GM10847 (cell line): ENCODE data around the gene FKBP14.
A peak's percentile ranks its signal among the peaks of the same experiment; 100 is the strongest.

ENCODE experiments used
- POLR2A ChIP-seq: IDR thresholded peaks from 2 replicates; pipeline ENCODE4 v1.6.1; 2011; ENCODE audit not compliant: insufficient read length; ENCODE audit errors: extremely low read depth

The FKBP14 gene

DNA sequence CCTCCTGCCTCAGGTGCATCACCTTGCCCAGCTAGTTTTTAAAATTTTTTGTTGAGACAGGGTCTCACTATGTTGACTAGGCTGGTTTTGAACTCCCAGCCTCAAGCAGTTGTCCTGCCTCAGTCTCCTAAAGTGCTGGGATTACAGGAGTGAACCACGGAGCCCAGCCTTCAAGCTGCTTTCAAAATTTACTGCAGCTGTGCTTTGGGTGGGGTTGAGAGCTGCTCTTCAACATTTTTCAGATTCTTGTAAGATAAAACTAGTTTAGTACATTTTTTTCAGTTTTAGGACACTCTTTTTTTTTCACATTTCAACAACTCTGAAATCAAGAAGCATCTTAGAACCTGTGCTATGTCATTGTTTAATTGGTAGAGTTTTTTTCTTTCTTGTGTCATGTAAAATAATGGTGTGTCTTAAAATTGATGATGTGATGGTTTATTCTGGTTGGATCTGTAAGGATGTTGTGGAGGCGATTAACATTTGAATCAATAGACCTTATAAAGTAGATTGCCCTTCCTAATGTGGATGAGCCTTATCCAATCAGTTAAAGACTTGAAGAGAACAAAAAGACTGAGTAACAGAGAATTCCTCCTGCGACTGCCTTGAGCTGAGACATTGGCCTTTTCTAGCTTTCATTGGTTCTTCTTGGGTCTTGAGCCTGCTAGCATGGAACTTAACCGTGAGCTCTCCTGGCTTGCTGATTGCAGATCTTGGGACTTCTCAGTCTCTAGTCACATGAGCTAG is 15.2 kb upstream of the FKBP14 start:
- TF ChIP-seq POLR2A: no peak

DNA sequence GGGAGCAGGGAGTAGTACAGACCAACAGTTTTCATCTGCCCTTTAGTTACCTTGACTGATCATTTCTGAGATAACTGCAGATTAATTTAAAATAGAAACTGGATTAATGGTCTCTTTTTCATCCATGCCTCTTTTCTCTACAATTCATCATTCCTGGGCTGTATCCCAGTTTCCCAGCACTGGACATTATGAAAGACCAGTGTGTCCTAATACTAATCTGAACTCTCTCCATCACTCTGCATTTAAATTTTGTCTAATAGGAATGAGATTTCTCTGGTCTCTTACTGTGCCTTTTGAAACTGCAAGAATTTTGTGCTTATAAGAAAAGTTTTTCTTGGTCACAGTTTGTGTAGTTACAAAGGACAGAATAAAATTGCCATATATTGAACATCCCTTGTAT is 14.4 kb upstream of the FKBP14 start:
- no peak for TF ChIP-seq POLR2A

DNA sequence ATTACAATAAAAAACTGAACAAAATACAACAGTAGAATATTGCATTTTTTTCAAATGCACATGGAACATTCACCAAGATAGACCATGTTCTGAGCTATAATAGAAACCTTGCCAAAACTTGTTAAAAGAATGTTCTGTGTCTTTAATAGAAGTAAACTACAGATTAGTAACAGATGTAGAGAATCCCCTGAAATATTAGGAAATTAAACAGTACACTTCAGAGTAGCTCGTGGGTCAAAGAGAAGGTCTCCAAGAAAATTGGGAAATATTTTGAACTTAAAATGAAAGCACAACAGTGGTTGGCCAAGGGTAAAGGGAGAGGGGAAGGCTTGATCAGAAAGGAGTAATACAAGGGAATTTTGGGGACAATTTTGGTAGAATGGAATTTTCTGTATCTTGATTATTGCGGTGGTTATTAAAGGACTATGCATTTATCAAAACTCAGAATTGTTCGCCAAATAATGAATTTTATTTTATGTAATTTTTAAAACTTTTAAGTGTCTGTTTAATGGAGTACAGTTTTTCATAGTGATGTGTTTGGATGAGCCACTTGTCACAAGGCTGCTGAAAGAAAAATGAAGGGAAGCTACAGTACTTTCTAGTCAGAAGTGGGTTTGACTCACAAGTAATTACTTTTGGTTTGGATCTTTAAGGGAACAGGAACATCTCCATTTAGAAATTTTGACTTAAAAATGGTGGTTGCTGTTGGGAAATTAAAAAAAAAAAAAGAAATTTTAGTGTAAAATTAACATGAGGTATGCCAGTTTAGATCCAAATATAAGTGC is 11.9 kb upstream of the FKBP14 start:
- TF ChIP-seq POLR2A: no peak

DNA sequence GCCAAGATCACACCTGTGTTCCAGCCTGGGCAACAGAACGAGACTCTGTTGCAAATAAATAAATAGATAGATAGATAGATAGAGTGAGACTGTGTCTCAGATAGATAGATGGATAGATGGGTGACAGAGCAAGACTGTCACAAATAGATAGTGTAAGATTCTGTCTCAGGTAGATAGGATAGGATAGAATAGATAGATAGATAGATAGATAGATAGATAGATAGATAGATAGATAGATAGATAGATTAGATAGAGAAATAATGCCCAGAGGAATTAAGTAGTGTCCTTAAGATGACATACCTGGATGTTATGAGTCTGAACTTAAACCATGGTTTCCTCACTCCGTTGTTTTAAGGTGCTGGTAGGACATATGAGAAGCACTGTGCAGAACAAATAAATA is 9.7 kb upstream of the FKBP14 start:
- TF ChIP-seq POLR2A: no peak

DNA sequence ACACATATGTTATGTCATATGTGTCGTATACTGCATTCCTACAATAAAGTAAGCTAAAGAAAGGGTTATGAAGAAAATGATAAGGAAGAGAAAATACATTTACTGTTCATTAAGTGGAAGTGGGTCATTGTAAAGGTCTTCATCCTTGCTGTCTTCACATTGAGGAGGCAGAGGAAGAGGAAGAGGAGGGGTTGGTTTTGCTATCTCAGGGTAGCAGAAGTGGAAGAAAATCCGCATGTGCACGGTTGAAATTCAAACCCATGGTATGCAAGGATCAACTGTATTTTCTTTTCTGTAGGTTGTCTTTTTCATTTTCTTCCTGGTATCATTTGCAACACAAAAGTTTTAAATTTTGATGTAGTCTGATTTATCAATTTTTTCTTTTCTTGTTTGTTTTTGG is 8.0 kb upstream of the FKBP14 start:
- no peak for TF ChIP-seq POLR2A

DNA sequence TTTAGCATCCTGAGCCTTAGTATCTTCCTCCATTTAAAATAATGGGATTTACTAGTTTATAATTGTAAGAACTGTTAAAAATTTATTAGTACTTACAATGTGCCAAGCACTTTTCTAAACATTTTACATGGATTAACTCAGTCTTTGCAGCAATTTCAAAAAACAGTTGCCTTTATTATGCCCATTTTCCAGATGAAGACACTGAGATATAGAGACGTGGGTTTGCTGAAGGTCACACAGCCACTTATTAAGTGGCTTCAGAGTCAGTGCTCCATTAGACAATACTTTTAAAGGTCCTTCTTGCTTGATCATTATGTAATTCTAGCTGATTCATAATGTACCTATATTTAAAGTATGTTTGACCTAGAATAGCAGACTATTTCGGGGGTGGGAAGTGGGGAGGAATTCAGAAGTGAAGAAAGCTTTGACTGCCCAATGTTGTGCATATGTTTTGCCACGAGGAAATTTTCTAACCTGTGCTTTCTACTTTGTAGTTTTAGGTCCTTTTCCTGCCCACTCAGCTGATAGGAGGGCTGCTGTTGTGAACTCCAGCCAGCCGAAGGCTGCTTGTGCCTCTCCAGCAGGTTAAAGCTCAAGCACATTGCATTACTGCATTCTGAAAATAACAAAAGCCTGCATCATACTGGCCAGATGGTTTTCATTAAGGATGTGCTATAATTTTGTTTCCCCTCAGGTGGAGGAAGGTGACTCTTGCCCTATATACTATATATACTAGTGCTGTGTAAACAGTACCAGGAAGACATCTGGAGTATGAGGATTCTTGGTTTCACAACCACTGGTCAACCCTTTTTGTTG is 6.0 kb upstream of the FKBP14 start:
- no peak for TF ChIP-seq POLR2A

DNA sequence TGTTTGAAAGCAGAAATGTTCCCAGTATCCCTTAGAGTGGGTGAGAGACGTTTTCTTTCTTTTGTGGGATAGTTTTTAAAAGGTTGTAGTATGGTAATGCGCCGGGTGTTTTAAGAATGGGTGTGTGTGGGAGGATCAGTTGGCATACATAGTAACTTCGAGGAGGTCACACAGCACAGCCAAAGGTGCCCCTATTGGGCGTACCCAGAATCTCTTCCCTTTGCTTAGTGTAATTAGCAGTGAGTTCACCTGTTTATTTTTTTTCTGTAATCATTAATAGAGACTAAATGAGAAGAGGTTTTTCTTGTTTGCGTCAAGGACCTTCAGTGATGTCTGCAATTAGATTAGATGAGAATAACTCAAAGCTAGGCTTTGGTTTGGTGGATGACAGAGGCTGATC is 3.2 kb upstream of the FKBP14 start:
- no peak for TF ChIP-seq POLR2A

DNA sequence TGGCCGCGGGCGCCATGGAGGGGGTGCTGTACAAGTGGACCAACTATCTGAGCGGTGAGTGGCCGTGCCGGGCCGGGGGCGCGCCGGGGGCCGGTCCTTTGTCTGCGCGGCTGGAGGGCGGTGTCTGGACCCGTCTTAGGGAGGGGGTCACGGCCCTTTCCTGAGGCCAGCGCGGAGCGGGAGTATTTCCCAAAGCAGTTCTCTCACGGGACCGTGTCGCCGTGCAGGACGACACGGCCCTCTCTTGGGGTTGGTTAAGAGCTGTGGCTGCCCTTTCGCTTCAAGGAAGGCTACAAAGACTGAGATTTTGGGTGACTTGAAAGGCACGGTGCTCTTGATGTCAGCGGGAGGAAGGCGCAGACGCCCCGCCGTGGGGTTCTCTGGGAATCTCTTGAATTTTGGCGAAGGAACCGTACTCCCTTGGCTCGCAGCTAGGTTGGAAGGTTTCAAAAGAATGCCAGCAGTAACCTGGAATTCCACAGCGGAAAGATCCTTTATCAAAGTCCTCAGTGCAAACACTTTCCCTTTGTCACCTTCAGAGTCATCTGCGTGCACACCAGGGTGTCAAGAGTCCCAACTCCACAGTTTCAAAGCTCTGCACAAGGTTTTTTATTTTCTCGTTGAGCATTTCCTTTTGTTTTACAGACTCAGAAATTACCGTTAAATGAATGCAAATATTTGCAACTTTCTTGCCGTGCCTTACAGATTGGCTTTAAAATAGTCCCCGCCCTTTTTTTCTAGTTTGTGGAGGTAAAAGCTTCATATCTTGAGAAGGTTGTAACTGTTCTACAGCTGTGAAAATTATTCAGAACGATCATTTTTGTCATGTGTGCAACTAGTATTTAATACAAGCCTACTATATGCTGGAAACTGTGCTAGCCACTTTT is 2.5 kb upstream of the FKBP14 start:
- TF ChIP-seq POLR2A: no peak

DNA sequence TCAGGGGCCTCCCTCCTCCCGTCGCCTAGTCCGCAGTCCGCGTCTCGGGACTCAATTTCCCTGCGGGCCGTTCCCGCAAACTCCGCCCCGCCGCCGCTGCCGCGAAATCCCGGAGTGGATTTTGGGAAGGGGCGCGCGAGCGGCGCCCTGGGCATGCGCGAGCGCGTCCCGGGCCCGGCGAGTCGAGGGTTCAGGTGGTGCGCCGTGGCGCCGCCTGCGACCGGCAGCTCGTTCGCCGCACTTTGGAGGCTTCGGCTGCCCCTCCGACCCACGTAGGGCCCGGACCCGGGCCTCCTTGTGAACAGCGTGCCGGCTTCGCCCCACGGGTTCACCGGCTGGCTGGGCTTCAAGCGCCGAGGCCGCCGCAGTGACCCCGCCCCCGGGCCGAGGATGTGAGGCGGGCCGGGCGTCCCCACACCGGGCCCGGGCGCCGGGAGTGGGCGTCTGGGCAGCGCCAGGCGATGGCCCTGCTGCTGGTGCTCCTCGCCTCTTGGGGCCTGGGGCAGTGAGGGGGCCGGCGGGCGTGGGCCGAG is 1.8 kb upstream of the FKBP14 start, which contains the start of gene PLEKHA8:
TSS of gene PLEKHA8 (plus strand) at position 197 of the 533 bp plus-strand sequence. CDS start 351 bp downstream, outside the sequence.
- peak; percentile 51 for TF ChIP-seq POLR2A

DNA sequence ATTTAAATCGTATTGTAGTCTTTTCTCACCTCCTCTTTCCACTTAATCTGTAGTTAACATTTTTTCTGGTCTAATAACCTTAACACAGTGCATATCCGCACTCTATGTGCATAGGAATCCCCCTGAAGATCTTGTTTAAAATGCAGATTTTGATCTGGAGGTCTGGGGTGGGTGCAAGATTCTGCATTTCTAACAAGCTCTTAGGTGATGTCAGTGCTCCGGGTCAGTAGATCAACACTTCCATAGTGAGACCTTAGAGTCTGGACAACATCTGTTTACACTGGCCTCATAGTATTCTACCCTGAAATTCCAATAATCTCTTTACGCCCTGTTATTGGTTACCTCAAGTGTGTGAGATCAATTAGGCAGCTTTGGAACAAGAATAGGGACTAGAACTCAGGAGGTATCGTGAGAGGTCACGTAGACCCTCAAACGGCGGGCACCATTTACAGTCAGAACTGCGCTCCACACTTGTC is 1.3 kb upstream of the FKBP14 start:
- TF ChIP-seq POLR2A: no peak

DNA sequence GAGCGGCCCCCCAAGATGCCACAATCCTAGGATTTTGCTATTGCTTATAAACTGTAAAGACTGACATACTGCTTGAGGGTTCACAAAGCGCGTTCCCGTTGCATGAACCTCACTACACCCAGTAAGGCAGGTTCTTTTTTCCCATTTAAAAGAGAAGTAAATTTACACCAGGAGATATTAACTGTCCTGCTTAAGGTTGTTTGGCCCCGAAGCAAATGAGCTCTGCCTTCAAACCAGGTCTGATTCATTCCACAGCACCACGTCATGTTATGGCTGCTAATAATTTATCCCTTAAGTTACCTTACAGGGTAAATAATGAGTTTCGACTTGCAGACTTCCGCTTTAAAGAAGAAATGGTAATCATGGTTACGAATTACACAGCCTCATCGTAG is 559 bp upstream of the FKBP14 start:
- no peak for TF ChIP-seq POLR2A

DNA sequence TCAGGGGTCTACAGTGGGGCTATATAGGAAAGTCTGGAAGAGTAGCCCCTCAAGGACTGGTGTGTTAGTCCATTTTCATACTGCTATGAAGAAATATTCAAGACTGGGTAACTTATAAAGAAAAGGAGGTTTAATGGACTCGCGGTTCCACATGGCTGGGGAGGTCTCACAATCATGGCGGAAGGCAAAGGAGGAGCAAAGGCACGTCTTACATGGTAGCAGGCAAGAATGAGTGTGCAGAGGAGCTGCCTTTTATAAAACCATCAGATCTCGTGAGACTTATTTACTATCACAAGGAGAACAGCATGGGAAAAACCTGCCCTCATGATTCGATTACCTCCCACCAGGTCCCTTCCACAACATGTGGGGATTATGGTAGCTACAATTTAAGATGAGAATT is 3.0 kb downstream of the FKBP14 start:
- TF ChIP-seq POLR2A: no peak

DNA sequence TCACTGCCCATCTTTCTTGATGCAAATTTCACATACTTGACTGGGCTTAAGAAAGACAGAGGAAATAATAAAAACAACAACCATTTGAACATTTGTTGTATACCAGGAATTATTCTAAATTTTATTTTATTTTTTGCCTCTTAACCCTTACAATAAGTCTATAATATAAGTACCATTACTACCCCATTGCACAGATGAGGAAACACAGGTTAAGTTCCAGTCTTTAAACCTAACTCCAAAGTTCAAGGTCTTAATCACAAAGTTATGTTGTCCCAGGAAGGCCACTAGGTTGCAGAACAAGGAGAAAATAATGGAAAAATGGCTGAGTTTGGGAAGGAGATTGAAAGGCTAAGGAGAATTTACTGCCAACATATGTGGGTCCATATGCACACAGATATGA is 3.5 kb downstream of the FKBP14 start:
- no peak for TF ChIP-seq POLR2A

DNA sequence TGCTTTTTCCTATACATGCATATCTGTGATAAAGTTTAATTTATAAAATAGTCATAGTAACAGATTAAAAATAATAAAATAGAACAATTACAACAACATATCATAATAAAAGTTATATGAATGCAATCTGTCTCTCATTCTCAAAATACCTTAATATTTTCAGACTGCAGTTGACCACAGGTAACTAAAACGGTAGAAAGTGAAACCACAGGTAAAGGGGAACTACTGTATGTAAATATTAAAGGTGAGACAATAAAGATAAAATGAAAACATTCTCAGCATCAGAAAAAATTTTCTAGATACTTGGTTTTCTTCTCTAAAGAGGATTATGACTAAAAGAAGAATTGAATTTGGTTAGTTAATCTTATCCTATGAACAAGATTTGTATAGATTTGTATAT is 6.0 kb downstream of the FKBP14 start:
- TF ChIP-seq POLR2A: no peak
